Activated CD4-positive, alpha-beta memory T cell treated with anti-CD3 and anti-CD28 coated beads, Interleukin-2, amount 10 ng/mL, durations not matched to agents 7 days and 5 days (primary cell): ENCODE measurements around the gene CUL3. TPM values are rescaled to one million over a fixed set of nuclear protein-coding genes. Genes with fewer than 3 reads are reported as not detected.
"Not testable (repeated sequence)": the region's sequence is repeated elsewhere in the genome, so short reads cannot be mapped to it uniquely, and the experiment has no call there.

Source experiments
- CTCF ChIA-PET: fragments of 350-600 bp; sonication (Branson Sonifier 250); formaldehyde crosslinking; loops from one replicate; lab custom pipeline; 2021; ENCODE audit warnings: antibody characterized with exemption, inconsistent platforms; lab: Charles Lee
- POLR2A ChIA-PET: fragments of 350-600 bp; sonication (Branson Sonifier 250); formaldehyde crosslinking; loops from one replicate; lab custom pipeline; 2021; ENCODE audit warnings: antibody characterized with exemption; lab: Charles Lee
- DNase-seq: peaks from one replicate; pipeline ENCODE4 v3.0.0-alpha.2; 2020
- H3K27ac Mint-ChIP-seq: one replicate; pipeline ENCODE4 v1.8.0; 2021; ENCODE audit warnings: mild to moderate bottlenecking, mixed read lengths
- H3K27me3 Mint-ChIP-seq: one replicate; pipeline ENCODE4 v1.8.0; 2021; ENCODE audit warnings: mixed read lengths
- H3K36me3 Mint-ChIP-seq: one replicate; pipeline ENCODE4 v1.8.0; 2021; ENCODE audit warnings: low read depth, mixed read lengths
- H3K4me1 Mint-ChIP-seq: one replicate; pipeline ENCODE4 v1.8.0; 2021; ENCODE audit warnings: mixed read lengths
- H3K4me3 Mint-ChIP-seq: one replicate; pipeline ENCODE4 v1.8.0; 2021; ENCODE audit warnings: mild to moderate bottlenecking, mixed read lengths
- H3K9me3 Mint-ChIP-seq: one replicate; pipeline ENCODE4 v1.8.0; 2021; ENCODE audit warnings: mixed read lengths
- total RNA-seq, 2 experiments: library from RNA; stranded (reverse); gene quantifications; one replicate each; pipeline ENCODE4 v1.2.3, GENCODE V29; 2021

CUL3 gene
- total RNA-seq, 2 experiments from 2014 or later: 66.9 to 72.7 TPM

DNA sequence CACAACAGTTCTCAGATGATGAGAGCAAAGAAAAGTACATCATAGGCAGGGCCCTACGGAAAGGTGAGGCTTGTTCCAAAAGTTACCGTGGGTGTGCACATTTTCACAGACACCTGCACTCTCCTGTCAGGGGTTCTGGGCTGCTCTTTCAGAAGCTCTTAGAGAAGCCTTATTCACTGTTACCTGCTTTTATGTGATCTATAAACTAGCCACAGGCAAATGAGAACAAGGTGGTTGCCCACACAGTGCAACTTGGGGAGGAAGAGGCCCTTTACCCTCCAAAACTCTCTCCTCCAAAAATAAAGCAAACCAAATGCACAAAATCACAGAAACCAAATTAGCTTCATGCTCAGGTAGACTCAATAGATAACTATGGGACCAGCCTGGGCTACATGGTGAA, 11.1 kb upstream of the CUL3 start:
- DNase-seq: no peak
- Mint-ChIP-seq H3K27me3 (no peaks in the 10 kb centered on the region), H3K9me3 (peaks cover 2% of the 10 kb centered on the region), H3K36me3 (no peaks in the 10 kb centered on the region), H3K4me3 (no peak overlapping the region), H3K4me1 (no peaks in the 10 kb centered on the region), H3K27ac (no peak overlapping the region)
- ChIA-PET CTCF (no interaction called here), POLR2A (interaction anchor here (0.6 kb wide), 1 partner anchor 582 kb away, joined by 3 read pairs; no protein-coding TSS in a partner anchor)

DNA sequence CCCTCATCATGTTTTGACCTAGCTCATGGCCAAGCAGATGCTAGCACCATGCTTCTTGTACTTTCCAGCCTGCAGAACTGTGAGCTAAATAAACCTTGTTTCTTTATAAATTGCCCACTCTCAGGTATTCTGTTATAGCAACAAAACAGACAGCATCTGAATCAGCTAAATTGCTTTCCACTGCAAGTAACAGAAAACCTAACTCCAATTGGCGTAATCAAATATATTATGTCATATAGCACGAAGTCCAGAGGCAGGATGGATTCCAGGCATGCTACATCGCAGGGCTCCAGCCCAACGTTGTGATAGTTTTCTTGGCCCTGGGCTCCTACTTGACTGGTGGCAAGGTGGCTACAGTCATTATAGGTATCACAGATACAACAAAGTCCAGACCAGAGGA, 10.4 kb upstream of the CUL3 start:
- POLR2A ChIA-PET: no interaction called here
- Mint-ChIP-seq H3K4me3 (no peak overlapping the region), H3K27me3 (no peaks in the 10 kb centered on the region), H3K27ac (no peak overlapping the region), H3K36me3 (no peaks in the 10 kb centered on the region), H3K4me1 (peaks cover 1% of the 10 kb centered on the region), H3K9me3 (peaks cover 2% of the 10 kb centered on the region)
- DNase-seq: no peak
- CTCF ChIA-PET: interaction anchor here (0.8 kb wide), 1 partner anchor 9 kb away, joined by 3 read pairs; no protein-coding TSS in a partner anchor

DNA sequence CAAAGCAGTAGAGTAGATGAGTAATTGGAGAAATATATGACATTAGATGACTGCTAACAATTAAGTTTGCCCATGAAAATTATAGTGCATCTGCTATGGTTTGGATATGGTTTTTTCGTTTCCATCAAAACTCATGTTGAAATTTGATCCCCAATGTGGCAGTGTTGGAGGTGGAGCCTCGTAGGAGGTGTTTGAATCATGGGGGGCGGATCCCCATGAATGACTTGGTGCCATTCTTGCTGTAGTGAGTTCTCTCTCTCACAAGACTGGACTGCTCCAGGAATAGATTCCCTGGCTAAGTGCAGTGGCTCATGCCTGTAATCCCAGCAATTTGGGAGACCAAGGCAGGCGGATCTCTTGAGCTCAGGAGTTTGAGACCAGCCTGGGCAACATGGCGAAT, 9.7 kb upstream of the CUL3 start:
- Mint-ChIP-seq H3K4me3 (no peak overlapping the region), H3K9me3 (peaks cover 2% of the 10 kb centered on the region), H3K4me1 (peaks cover 1% of the 10 kb centered on the region), H3K36me3 (no peaks in the 10 kb centered on the region), H3K27ac (no peak overlapping the region), H3K27me3 (no peaks in the 10 kb centered on the region)
- ChIA-PET CTCF (no interaction called here), POLR2A (no interaction called here)
- DNase-seq: no peak

DNA sequence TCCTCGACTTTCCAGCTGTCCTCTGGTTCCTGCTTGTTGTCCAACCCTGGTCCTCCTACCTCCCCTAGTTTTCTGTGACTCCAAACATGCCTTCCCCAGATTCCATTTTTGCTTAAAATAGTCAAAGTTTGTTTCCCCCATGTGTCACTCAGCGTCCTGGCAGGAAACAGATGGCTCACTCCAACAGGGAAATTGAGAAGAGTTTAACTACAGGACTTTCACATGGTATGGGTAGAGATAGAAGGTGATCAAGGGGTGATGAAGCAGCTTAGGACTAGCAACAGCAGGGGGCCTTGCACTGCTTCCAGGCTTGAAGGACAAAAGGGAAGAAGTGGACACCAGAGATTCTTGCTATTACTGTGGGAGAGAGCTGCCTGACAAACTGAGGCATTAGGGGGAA, 6.1 kb upstream of the CUL3 start:
- H3K27ac Mint-ChIP-seq: no peak overlapping the region
- H3K9me3 Mint-ChIP-seq: peaks cover 2% of the 10 kb centered on the region
- H3K27me3 Mint-ChIP-seq: no peaks in the 10 kb centered on the region
- peaks cover 15% of the 10 kb centered on the region for H3K4me1 Mint-ChIP-seq
- H3K4me3 Mint-ChIP-seq: no peak overlapping the region
- DNase-seq: no peak
- ChIA-PET CTCF (interaction anchor here (1.4 kb wide), 1 partner anchor 10 kb away, joined by 3 read pairs; no protein-coding TSS in a partner anchor), POLR2A (no interaction called here)
- no peaks in the 10 kb centered on the region for H3K36me3 Mint-ChIP-seq

DNA sequence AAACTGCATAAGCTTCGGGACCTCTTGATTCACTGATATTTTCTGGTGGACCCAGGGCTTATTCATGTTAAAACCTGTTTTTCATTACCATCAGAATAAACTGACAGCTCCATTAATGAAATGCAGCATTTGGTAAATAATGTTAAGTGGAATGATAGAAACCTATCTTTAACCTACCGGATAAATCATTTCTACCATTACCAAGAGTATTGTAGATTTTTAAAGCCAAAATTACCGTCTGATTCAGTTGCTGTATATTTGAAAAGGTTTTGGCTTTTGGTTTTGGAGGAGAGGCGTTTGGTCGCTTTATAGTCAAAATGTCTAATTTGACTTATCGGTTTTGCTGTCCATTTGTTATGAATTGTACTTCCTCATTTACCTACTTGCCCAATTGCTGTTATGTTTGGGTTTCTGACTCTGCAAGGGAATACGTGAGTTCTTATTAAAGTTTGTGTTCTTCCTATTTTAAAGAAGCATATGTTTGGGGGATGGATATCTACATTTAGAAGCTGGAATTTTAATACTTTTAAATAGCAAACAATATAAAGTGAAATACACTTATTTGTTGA, 1.0 kb upstream of the CUL3 start:
- Mint-ChIP-seq H3K36me3 (peaks cover 22% of the 10 kb centered on the region), H3K27me3 (no peaks in the 10 kb centered on the region), H3K9me3 (no peaks in the 10 kb centered on the region), H3K4me1 (peaks cover 41% of the 10 kb centered on the region), H3K4me3 (peak overlapping the region; percentile 82), H3K27ac (peak overlapping the region; percentile 85)
- POLR2A ChIA-PET: interaction anchor here (1.0 to 3.7 kb wide), 17 partner anchors 11 to 825 kb away, joined by 3 to 15 read pairs (median 4); partner anchors contain the start of gene FAM124B
- CTCF ChIA-PET: interaction anchor here (0.7 to 1.5 kb wide), 6 partner anchors 9 to 616 kb away, joined by 3 to 6 read pairs (median 4); partner anchors contain the start of gene FAM124B
- no peak for DNase-seq

DNA sequence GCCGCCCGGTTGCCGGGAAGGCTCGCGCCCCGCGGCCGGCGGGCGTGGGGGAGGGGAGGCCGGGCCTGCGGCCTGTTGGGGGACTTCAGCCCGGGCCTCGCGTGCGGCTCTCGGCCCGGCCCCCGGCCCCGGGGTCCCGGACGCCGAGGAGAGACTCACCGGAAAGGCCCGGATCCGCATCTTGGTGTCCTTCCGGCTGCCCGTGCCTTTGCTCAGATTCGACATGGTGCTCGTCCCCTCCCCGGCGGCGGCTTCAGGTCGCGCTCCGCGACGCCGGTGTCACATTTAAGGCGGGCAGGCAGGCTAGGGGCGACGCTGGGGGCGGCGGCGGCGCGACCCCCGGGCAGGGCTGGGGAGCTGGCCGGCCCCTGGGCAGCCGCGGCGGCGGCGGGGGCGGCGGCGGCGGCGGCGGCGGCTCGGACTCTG, 365 bp downstream of the CUL3 start:
- Mint-ChIP-seq H3K27ac (peak overlapping the region; percentile 93), H3K4me3 (peak overlapping the region; percentile 85), H3K36me3 (peaks cover 28% of the 10 kb centered on the region), H3K4me1 (peaks cover 52% of the 10 kb centered on the region), H3K27me3 (no peaks in the 10 kb centered on the region), H3K9me3 (no peaks in the 10 kb centered on the region)
- DNase-seq: peak; percentile 71
- CTCF ChIA-PET: interaction anchor here (1.5 kb wide), 1 partner anchor 65 kb away, joined by 4 read pairs; no protein-coding TSS in a partner anchor
- POLR2A ChIA-PET: interaction anchor here (0.7 to 3.7 kb wide), 15 partner anchors 9 to 824 kb away, joined by 3 to 15 read pairs (median 5); partner anchors contain the start of genes FAM124B and WDFY1

DNA sequence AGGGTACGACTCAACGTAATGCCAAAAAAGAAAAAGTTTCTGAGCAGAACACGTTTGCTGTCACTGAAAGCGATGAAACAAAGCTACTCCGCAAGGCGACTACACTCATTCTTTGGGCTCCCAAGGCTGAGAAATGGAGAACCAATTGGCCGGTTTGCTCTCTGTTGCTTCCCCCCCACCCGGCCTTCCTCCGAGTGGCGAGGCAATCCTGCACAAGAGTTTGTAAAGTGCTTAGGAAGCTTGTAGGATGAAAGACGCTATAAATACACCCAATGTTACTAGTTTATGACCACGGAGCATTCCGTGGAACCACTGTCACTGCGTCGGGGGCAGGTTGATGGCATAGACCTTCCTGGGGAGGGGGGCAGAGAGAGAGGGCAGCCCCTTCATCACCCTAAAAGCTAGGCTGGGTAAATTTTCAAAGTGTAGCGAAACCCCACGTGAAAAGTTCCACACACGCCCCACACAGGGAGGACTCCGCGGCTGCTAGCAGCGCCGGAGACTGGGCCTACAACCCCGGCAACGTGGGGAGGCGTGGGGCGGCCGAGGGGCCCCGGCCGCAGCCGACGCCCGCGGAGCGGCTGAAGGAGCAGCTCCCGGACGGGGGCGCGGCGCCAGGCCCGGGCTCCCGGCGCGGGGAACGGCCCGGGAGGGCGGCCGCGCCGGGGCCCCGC, 915 bp downstream of the CUL3 start:
- Mint-ChIP-seq H3K4me3 (peak overlapping the region; percentile 96), H3K27ac (peak overlapping the region; percentile 91), H3K4me1 (peaks cover 57% of the 10 kb centered on the region), H3K36me3 (peaks cover 32% of the 10 kb centered on the region), H3K27me3 (no peaks in the 10 kb centered on the region), H3K9me3 (no peaks in the 10 kb centered on the region)
- peak; percentile 27 for DNase-seq
- ChIA-PET POLR2A (interaction anchor here (0.6 to 3.7 kb wide), 10 partner anchors 9 to 182 kb away, joined by 3 to 15 read pairs (median 6); partner anchors contain the start of gene FAM124B), CTCF (interaction anchor here (0.8 to 2.1 kb wide), 2 partner anchors 49 to 63 kb away, joined by 3 to 7 read pairs; no protein-coding TSS in a partner anchor)

DNA sequence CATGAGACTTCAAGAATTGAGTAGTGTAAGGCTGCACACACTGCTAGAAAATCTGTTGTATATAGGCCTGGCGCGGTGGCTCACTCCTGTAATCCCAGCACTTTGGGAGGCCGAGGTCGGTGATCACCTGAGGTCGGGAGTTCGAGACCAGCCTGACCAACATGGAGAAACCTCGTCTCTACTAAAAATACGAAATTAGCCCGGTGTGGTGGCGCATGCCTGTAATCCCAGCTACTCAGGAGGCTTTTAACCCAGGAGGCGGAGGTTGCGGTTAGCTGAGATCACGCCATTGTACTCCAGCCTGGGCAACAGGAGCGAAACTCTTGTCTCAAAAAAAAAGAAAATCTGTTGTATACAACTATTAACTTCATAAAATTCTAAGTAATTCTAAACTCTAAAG, 2.1 kb downstream of the CUL3 start:
- Mint-ChIP-seq H3K4me3 (peak overlapping the region; percentile 96), H3K4me1 (peaks cover 52% of the 10 kb centered on the region), H3K36me3 (peaks cover 33% of the 10 kb centered on the region)
- not testable (repeated sequence) for H3K27ac Mint-ChIP-seq, H3K27me3 Mint-ChIP-seq, DNase-seq, H3K9me3 Mint-ChIP-seq
- CTCF ChIA-PET: interaction anchor here (2.1 kb wide), 1 partner anchor 62 kb away, joined by 7 read pairs; no protein-coding TSS in a partner anchor
- POLR2A ChIA-PET: interaction anchor here (1.1 to 1.9 kb wide), 2 partner anchors 39 to 60 kb away, joined by 3 to 7 read pairs; no protein-coding TSS in a partner anchor

DNA sequence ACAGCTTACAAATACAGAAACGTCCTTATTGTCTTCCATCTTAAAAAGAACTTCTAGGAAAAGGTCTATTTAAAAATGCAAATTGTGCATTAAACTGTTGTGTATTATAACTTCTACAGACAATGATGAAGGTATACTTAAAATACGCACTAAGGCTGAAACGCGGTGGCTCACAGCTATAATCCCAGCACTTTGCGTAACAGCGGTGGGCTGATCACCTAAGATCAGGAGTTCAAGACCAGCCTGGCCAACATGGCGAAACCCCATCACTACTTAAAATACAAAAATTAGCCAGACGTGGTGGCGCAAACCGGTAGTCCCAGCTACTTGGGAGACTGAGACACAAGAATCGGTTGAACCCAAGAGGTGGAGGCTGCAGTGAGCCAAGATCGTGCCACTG, 4.9 kb downstream of the CUL3 start:
- H3K4me1 Mint-ChIP-seq: peaks cover 65% of the 10 kb centered on the region
- H3K9me3 Mint-ChIP-seq: no peaks in the 10 kb centered on the region
- H3K4me3 Mint-ChIP-seq: no peak overlapping the region
- POLR2A ChIA-PET: interaction anchor here (0.7 to 1.2 kb wide), 3 partner anchors 10 to 59 kb away, joined by 3 to 7 read pairs (median 3); no protein-coding TSS in a partner anchor
- peaks cover 33% of the 10 kb centered on the region for H3K36me3 Mint-ChIP-seq
- H3K27ac Mint-ChIP-seq: no peak overlapping the region
- no peak for DNase-seq
- CTCF ChIA-PET: no interaction called here
- no peaks in the 10 kb centered on the region for H3K27me3 Mint-ChIP-seq

DNA sequence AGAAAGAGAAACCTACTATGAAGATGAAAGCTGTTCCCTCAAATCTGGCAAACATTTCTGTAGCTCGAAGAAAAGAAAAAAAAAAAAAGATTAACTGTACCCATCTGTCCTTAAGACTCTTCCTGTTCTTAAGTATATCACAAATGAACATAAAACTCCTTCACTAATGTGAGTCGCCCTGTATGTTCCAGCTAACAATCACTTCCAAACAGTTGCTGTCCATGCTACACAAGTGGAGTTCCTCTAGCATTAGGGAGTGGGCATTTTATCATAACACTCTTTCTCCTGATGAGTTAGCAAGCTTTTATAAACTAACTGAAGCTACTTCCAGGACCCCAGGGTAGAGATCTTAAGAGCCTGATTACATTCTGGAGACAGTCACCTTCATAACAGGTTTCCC, 5.8 kb downstream of the CUL3 start:
- Mint-ChIP-seq H3K27me3 (no peaks in the 10 kb centered on the region), H3K4me1 (peaks cover 73% of the 10 kb centered on the region), H3K27ac (peak overlapping the region; percentile 1), H3K4me3 (no peak overlapping the region), H3K36me3 (peaks cover 33% of the 10 kb centered on the region), H3K9me3 (no peaks in the 10 kb centered on the region)
- no peak for DNase-seq
- ChIA-PET CTCF (interaction anchor here (1.0 kb wide), 1 partner anchor 68 kb away, joined by 3 read pairs; no protein-coding TSS in a partner anchor), POLR2A (interaction anchor here (0.7 to 1.2 kb wide), 4 partner anchors 9 to 59 kb away, joined by 3 to 7 read pairs (median 3); no protein-coding TSS in a partner anchor)

DNA sequence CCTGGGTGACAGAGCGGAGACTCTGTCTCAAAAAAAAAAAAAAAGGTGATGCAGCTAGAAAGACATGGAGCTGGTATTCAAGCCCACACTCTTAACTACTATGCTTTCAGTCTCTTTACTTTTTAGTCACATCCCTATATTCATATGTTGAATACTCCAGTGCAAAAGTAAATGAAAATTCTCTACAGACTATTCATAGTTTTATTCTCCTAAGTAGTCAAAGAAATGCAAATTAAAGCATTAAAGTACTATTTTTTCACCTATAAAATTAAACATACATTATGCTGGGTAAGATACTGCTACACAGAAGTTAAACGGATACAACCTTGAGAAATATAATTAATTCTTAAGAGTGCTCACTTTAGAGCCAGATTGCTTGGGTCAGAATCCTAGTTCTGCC, 7.6 kb downstream of the CUL3 start:
- no peak overlapping the region for H3K4me3 Mint-ChIP-seq
- no peak for DNase-seq
- ChIA-PET POLR2A (interaction anchor here (1.5 to 3.7 kb wide), 2 partner anchors 9 to 10 kb away, joined by 4 to 13 read pairs; no protein-coding TSS in a partner anchor), CTCF (no interaction called here)
- H3K27ac Mint-ChIP-seq: no peak overlapping the region
- peaks cover 67% of the 10 kb centered on the region for H3K4me1 Mint-ChIP-seq
- H3K27me3 Mint-ChIP-seq: no peaks in the 10 kb centered on the region
- no peaks in the 10 kb centered on the region for H3K9me3 Mint-ChIP-seq
- peaks cover 15% of the 10 kb centered on the region for H3K36me3 Mint-ChIP-seq

DNA sequence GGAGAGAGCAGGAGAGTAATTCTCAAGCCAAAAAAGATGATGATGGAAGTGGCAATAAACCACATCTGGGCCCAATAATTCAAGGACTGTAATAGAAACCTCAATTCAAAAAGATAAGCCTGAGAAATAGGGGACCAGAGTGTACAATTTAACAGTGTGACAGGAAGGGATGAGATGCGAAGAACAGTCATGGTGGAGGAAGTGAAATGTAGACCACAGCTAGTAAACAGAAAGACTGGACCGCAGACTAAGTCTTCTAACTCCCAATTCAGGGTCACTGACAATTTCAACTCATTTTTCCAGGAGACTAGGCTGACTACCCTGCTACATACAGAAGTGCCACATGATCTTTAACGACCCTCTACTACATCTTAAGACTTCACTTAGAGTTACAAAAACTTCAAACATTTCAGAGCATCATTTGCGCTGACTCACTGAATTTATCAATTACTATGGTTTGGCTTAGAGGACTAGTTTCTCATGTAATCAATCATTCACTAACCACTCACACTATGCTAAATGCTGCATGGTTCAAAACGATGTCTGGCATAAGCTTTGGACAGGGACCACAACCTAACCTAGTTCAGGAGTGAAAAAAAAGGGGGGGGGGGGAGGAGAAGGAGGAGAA, 9.0 kb downstream of the CUL3 start:
- Mint-ChIP-seq H3K9me3 (no peaks in the 10 kb centered on the region), H3K36me3 (peaks cover 11% of the 10 kb centered on the region), H3K27me3 (no peaks in the 10 kb centered on the region), H3K4me3 (no peak overlapping the region), H3K27ac (peak overlapping the region; percentile 2), H3K4me1 (peaks cover 68% of the 10 kb centered on the region)
- no peak for DNase-seq
- CTCF ChIA-PET: no interaction called here
- POLR2A ChIA-PET: interaction anchor here (1.1 to 3.7 kb wide), 3 partner anchors 8 to 11 kb away, joined by 3 to 13 read pairs (median 10); partner anchors contain the start of gene CUL3
